Measurements from ENCODE around the gene TSPAN7.

The TSPAN7 gene

GRCh38 chrX:38649674-38650647 lies 88.6 kb downstream of the TSPAN7 start:
- no peak for DNase-seq

- DNase-seq: no peak
Measured at GRCh38 chrX:38651625-38652601, 90.6 kb downstream of the TSPAN7 start.

- DNase-seq: no peak
Measured at GRCh38 chrX:38652934-38653442, 91.6 kb downstream of the TSPAN7 start.

- peak; percentile 2 for DNase-seq
Measured at GRCh38 chrX:38654302-38654701, 93.0 kb downstream of the TSPAN7 start.

GRCh38 chrX:38656350-38656915 lies 95.1 kb downstream of the TSPAN7 start:
- DNase-seq: no peak

GRCh38 chrX:38657562-38657961 lies 96.2 kb downstream of the TSPAN7 start:
- no peak for DNase-seq

GRCh38 chrX:38660395-38661102 lies 99.2 kb downstream of the TSPAN7 start:
- no peak for DNase-seq

GRCh38 chrX:38661103-38661441 lies 99.7 kb downstream of the TSPAN7 start:
- DNase-seq: no peak

- DNase-seq: no peak
Measured at GRCh38 chrX:38661561-38661960, 100.2 kb downstream of the TSPAN7 start.

- no peak for DNase-seq
Measured at GRCh38 chrX:38662640-38663039, 101.3 kb downstream of the TSPAN7 start.

- DNase-seq: peak; percentile 18
Measured at GRCh38 chrX:38664285-38664684, 102.9 kb downstream of the TSPAN7 start.

GRCh38 chrX:38666909-38667308 lies 105.6 kb downstream of the TSPAN7 start:
- DNase-seq: no peak

- DNase-seq: no peak
Measured at GRCh38 chrX:38668771-38669170, 107.4 kb downstream of the TSPAN7 start.

GRCh38 chrX:38669428-38669827 lies 108.1 kb downstream of the TSPAN7 start:
- no peak for DNase-seq

- no peak for DNase-seq
Measured at GRCh38 chrX:38672646-38673045, 111.3 kb downstream of the TSPAN7 start.

GRCh38 chrX:38675856-38676255 lies 114.5 kb downstream of the TSPAN7 start:
- no peak for DNase-seq

GRCh38 chrX:38678183-38678582 lies 116.8 kb downstream of the TSPAN7 start:
- no peak for DNase-seq

GRCh38 chrX:38678821-38679220 lies 117.5 kb downstream of the TSPAN7 start:
- no peak for DNase-seq

- no peak for DNase-seq
Measured at GRCh38 chrX:38679695-38680094, 118.4 kb downstream of the TSPAN7 start.

- DNase-seq: no peak
Measured at GRCh38 chrX:38682095-38682494, 120.8 kb downstream of the TSPAN7 start.

GRCh38 chrX:38692961-38693360 lies 131.6 kb downstream of the TSPAN7 start:
- no peak for DNase-seq

GRCh38 chrX:38694394-38694793 lies 133.1 kb downstream of the TSPAN7 start:
- no peak for DNase-seq

All from fibroblast of skin of right quadriceps (primary cell).